LNCaP clone FGC (cell line): ENCODE results near the gene CSF3.

Source experiments
- DNase-seq: peaks from one replicate; pipeline ENCODE4 v3.0.0-alpha.2; 2011; ENCODE audit warnings: low read depth
- H3K4me3 ChIP-seq: 2 replicates; pipeline ENCODE4 v1.5.1; 2011; ENCODE audit warnings: mild to moderate bottlenecking, low read depth, low read length, control low read depth
- CTCF ChIP-seq: IDR thresholded peaks from 2 replicates; pipeline ENCODE4 v1.5.1; 2012; ENCODE audit warnings: mild to moderate bottlenecking; ENCODE audit not compliant: control insufficient read depth, insufficient read depth; ENCODE audit errors: extremely low read depth

The CSF3 gene

GRCh38 chr17:40018211-40019121 lies 3.2 kb downstream of the CSF3 start:
- no peak for TF ChIP-seq CTCF
- DNase-seq = no peak
- no peak overlapping the region for H3K4me3 ChIP-seq

GRCh38 chr17:40019140-40019991 lies 4.1 kb downstream of the CSF3 start:
- no peak for DNase-seq
- H3K4me3 ChIP-seq = no peak overlapping the region
- TF ChIP-seq CTCF = no peak

GRCh38 chr17:40020146-40020545 lies 4.9 kb downstream of the CSF3 start:
- TF ChIP-seq CTCF = no peak
- no peak for DNase-seq
- H3K4me3 ChIP-seq = no peak overlapping the region

- TF ChIP-seq CTCF = no peak
- DNase-seq = no peak
- H3K4me3 ChIP-seq = no peak overlapping the region
These were observed 6.3 kb downstream of the CSF3 start for GRCh38 chr17:40021451-40021971.

GRCh38 chr17:40022497-40022896 lies 7.3 kb downstream of the CSF3 start:
- TF ChIP-seq CTCF = no peak
- H3K4me3 ChIP-seq = no peak overlapping the region
- no peak for DNase-seq

GRCh38 chr17:40022961-40023541 lies 7.8 kb downstream of the CSF3 start:
- no peak overlapping the region for H3K4me3 ChIP-seq
- TF ChIP-seq CTCF = no peak
- no peak for DNase-seq
